Endothelial cell of hepatic sinusoid (primary cell): ENCODE measurements around the gene SV2B.

Source experiments
- in situ Hi-C: cut with HindIII; loops from 2 replicates; pipeline ENCODE4 v1.10.0; 2017; ENCODE audit warnings: low sequenced_read_pairs

SV2B gene

DNA sequence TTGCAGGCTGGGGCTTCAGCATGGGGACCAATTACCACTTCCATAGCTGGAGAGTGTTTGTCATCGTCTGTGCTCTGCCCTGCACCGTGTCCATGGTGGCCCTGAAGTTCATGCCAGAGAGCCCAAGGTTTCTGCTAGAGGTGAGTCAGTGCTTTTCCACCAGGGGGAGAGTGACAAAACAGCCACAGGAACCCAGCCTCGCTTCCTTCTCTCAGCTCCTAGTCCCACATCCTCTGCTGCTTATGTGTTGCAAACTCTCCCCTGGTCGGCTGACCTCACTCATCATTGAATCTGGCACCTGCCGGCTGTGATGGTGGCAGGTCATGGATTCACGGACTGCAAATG is 158.3 kb downstream of the SV2B start:
- in situ Hi-C loops, result loop anchor here (25.0 kb wide), 1 partner anchor 296 kb away; the partner anchor contains the start of gene RCCD1

DNA sequence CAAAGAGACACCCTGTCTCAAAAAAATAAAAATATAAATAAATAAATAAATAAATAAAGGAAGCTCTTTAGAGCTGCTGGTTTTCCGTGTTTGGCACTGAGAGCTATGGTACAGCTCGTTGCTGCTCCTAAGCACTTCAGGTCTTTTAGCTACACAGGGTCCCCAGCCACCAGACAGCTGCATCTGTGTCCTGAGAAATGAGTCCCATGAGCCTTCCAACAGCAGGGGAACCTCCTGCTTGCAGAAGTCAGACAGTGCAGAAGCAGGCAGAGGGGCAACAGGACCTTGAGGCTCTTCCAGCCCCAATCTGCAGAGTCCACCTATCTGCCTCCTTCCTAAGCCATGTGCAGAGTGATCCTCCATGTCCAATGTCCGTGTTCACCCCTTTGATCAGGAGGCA is 159.0 kb downstream of the SV2B start:
- in situ Hi-C loops, result loop anchor here (25.0 kb wide), 1 partner anchor 297 kb away; the partner anchor contains the start of gene RCCD1

DNA sequence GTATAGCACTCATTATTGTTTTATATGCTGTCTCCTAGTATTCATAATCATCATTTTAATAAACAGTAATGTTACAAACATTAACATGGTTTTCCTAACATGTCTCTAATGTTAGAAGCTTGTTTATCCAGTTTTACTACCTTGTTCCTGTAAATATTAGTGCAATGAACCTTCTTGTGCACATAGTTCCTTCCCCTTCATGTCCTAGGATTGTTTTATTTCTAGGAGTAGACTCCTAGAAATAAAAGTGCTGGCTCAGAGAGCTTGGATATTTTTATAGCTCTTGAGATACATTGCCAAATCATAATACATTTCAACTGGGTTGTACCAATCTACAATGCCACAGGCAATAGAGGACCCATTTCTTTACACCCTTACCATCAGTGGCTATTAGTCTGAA is 161.3 kb downstream of the SV2B start:
- in situ Hi-C loops, result loop anchor here (10.0 to 25.0 kb wide), 2 partner anchors 207 to 299 kb away; partner anchors contain the start of gene RCCD1

DNA sequence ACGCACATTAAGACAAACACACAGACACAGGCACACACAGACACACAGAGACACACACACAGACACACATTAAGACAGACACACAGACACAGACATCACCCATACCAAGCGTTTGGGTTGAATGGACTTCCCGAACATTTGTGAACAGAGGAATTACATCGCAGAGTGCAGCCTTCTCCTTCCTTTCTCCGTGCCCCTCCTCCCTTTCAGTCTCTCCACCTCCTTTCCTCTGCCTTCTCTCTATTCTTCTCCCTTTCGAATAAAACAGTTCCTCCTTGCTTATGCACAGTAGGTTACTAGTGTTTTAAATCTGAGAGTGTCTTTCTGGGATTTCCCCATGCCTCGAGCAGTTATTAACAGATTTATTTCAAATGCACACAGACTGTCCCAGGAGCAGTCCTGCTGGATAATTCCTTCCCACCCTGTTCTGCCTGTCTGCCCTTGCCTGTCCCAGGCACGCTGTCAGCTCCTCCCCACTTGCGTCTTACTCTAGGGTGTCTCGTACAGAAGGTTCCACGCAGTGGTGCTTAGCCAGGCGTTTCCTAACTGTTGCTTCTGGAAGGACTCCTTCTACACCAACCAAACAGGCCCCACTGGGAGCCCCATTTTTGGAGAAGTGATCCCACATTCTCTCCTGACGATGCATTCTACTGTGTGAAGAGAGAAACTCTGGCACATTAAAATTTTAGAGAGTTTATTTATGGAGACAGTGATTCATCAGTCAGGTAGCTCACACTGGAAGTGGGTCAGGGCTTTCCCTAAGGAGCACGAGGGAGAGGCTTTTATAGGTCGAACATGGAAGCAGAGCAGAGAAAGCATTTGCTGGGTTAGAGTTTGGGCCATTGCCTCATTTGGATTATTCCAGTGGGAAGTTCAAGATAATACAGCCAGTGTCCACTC is 163.8 kb downstream of the SV2B start:
- in situ Hi-C loops, result loop anchor here (10.0 to 25.0 kb wide), 2 partner anchors 209 to 302 kb away; partner anchors contain the start of gene RCCD1

DNA sequence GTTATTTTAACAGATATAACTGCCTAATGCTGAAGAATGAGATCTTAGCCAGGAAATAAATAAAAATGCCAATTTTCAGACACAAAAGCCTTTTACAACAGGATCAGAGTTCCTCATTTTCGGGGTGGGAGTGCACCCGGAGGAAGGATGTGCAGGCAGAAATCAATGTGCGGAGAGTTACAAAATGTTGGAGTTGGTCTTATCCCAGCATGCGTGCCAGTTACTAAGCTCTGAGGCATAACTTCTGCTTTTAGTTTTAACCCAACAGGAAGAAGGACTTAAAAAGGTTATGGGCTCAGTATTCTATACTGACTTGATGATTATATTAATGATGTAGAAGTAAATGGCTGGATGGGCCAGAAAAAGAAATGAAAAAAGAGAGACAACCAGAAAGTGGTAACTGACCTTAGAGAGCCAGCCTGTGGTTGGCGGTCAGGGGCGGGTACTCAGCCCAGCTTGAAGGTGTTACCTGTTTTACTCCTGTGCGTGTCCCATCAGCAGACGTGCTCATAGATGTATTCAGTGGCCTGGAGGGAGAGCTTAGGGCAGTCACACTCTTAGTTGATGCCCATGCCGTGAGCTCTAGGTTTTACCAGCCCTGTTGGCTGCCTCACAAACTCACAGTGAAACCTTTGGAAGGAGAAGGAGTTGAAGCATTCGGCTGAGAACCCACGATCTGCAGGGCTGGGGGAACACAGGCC is 164.7 kb downstream of the SV2B start:
- in situ Hi-C loops, result loop anchor here (10.0 to 25.0 kb wide), 2 partner anchors 210 to 302 kb away; partner anchors contain the start of gene RCCD1

DNA sequence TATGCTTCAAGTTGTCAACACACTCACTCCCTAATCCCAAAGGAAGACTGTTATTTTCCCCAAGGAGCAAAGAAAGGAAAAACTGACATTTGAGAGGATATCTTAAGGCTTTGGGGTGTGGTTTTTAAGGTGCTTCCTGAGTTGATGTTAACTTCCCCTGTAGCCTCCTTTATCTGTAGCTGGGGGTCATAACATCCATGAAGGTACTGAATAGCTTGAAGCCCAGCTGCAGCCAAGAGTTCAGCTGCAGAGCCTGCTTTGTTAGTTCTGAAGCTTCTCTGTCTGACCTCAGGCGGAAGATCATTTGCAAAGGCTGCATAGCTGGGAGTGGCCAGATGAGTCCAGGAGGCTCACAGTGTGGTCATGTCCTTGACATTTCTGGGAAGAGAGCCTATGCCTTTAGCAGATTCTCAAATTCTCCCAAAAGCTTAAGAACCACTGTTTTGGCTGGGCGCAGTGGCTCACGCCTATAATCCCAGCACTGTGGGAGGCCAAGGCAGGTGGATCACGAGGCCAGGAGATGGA is 165.4 kb downstream of the SV2B start:
- in situ Hi-C loops, result loop anchor here (10.0 to 25.0 kb wide), 2 partner anchors 211 to 303 kb away; partner anchors contain the start of gene RCCD1

DNA sequence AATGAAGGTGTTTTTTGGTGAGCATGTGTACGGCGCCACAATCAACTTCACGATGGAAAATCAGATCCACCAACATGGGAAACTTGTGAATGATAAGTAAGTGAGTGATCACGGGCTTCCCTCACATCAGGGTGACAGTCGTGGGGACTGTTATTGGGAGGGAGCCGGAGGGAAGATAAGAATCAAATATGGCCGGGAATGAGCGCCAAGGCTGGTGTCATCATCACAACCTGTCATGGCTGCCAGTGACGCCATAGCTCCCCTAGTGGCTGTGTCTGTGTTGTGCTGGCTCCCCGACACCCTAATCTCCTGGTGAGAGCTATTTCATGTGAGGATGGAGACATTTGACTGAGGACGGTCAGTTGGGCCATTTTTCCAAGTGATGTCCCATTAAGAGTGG is 168.5 kb downstream of the SV2B start:
- in situ Hi-C loops, result loop anchor here (10.0 to 25.0 kb wide), 2 partner anchors 214 to 306 kb away; partner anchors contain the start of gene RCCD1

DNA sequence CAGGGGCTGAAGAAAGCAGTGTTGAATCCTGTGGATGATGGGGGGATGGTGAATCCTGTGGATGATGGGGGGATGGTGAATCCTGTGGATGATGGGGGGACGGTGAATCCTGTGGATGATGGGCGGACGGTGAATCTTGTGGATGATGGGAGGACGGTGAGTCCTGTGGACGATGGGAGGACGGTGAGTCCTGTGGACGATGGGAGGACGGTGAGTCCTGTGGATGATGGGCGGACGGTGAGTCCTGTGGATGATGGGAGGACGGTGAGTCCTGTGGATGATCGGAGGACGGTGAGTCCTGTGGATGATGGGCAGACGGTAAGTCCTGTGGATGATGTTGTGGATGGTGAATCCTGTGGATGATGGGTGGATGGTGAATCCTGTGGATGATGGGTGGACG is 170.7 kb downstream of the SV2B start:
- in situ Hi-C loops, result loop anchor here (25.0 kb wide), 1 partner anchor 308 kb away; the partner anchor contains the start of gene RCCD1

DNA sequence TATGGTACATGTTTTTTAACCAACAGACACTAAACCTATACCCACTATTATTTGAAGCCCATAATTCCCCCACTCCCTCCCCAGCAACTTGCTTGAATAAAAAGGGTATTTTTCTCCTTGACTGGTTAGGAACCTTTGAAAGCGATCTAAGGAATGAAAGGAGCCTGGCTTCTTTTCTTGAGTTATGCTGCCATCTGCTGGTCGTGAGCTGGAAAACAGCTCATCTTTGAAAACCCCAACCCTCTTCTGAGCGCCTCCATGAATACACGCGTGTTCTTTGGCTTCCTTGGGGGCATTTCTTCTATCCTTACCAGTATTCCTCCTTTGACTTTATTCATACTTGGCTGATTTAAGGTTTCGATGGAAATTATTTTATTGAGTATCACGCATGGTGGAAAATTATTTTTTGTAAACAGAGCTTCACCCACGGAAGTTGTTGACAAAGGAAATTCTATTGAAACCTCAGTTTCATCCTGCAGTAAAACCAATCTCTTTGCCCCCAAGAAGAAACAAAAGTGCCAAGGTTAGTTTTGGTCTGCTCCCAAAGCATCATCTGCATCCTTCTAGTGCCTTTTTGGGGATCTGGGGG is 171.6 kb downstream of the SV2B start:
- in situ Hi-C loops, result loop anchor here (25.0 kb wide), 1 partner anchor 309 kb away; the partner anchor contains the start of gene RCCD1

DNA sequence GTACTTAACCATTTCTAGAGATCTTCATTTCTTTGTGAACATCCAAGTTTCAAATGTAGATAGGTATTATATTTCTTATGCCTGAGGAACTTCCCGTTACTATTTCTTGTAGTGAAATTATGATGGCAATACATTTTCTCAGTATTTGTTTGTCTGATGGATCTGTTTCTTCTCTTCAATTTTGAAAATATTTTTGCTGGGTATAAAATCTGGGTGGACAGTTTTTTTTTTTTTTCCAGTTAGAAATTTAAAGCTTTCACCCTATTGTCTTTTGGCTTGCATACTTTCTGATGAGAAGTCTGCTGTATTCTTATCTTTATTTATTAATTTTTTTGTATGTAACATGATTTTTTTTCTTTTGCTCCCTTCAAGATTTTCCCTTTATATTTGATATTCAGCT is 175.8 kb downstream of the SV2B start:
- in situ Hi-C loops, result no loop called here

DNA sequence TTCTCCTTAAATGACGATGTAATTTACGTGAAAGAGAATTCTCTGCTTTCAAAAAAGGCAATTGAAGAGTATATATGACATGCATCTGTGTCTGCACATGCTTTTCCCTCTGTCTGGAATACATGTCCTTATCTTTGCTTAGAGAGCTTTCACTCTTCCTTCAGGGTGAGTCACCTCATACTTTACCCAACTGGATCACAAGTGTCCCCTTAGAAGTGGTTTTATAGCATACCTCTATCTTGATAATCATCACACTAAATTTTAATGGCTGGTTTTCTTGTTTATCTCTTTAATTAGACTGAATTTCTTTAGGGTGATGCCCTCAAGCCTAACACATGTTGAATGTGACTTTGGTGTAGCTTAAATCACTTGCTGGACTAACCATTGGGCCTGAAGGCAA is 178.9 kb downstream of the SV2B start:
- in situ Hi-C loops, result no loop called here

DNA sequence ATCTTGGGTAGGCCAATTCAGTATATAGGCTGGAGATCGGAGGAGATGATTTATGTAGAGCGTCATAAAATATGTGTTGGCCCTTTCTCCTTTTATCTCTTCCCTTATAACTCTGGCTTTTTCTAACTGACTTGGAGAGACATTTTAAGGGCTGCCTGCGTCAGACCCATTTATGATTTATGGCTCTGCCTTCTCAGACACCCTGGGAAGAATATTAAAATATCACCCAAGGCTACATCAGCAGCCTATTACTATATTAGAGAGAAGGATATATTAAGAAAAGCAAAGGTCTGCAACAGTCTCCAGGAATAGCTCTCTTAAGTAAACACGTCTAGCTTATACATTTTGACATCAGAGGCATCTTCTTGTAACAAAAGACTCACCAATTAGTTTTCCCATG is 179.4 kb downstream of the SV2B start:
- in situ Hi-C loops, result no loop called here

DNA sequence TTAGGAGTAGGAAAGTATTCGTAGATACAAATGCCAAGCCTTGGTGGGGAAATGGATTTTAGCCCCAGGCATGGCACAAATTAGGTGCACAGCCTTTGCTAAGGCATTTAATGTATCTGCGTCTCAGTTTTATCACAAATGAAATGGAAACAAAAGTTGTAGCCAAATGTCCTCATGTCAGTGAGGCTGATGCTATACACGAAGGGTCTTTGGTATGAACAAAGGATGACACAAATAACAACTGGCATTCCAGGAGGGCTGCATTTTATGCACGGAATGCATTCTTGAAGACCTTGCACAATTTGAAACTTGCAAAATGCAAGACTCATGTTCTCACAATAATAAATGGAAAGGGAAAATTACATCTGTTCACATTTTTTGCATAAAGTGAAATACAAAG is 181.9 kb downstream of the SV2B start:
- in situ Hi-C loops, result no loop called here

DNA sequence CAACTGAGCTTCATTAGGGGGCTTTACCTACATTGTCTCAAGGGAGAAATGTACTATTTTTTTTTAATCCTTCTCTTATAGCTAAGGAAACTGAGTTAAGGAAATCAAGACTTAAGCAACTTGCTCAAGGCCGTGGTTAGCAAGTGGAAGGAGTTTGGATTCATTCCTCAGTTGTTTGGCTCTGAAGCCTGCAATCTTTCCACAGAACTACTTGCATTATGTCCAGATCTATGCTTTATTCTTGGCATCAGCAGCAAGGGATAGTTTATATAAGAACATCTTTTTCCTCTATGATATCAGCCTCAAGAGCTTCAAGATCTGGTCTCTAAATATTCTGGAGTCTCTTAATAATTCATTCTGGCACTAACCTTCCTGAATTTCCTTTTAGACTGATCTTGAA is 182.4 kb downstream of the SV2B start:
- in situ Hi-C loops, result no loop called here

DNA sequence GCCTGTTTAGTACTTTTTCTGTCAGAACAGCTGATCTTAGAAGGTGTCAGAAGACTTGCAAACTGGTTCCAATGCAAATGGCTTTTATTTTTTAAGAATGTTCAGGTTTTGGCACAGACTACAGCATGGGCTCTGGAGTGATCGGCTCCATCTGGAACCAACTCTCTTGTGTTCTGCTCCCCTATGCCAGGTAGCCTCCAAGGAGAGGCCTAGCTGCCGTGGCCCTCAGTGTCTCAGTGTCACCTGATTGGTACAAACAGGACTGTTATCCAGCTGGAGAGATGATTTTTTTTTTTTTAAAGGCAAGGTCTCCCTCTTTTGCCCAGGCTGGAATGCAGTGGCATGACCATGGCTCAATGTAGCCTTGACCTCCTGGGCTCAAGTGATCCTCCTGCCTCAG is 183.1 kb downstream of the SV2B start:
- in situ Hi-C loops, result no loop called here

DNA sequence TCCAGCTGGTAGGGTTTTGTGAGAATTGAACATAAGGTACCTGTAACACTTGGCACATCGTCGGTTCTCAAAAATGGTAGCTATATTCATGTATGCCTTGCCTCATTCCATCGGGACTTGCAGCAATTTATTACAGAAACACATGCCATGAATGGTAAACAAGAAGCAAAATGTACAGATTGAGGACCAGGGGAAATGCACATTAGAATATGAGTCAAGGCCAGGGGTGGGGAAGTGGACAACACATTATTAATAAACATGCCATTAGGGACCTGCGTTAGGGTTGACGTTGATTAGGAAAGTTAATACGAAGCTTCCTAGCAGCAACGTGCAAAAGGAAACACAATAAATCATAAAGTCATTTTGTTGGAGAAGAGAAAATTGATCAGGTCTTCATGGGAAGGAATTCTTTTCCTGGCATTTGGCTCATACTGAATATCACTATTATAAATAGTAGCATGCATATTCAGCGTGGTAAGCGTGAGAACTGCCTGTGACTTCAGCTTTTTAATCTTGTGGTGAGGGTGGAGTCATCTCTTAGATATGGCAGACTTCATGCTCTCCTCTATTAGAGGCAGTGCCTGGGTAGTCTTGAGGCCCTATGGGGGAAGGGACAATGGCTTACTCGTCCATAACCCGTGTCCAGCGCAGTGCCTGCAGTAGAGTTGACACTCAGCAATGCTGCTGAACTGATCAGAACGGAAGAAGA is 184.9 kb downstream of the SV2B start:
- in situ Hi-C loops, result no loop called here

DNA sequence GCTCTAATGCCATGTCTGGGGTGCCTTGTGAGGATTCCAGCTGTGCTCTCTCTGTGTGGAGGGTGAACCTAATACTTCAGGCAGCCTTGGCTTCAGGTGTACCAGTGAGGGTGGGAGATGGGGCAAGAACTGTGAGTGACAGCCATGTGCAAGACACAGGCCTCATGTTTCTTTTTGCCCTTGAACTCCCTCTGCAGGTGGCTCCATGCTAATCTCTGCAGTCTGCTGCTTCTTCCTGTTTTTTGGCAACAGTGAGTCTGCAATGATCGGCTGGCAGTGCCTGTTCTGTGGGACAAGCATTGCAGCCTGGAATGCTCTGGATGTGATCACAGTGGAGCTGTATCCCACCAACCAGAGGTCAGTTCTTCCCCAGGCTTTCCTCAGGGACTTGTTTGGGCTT is 189.3 kb downstream of the SV2B start:
- in situ Hi-C loops, result no loop called here

DNA sequence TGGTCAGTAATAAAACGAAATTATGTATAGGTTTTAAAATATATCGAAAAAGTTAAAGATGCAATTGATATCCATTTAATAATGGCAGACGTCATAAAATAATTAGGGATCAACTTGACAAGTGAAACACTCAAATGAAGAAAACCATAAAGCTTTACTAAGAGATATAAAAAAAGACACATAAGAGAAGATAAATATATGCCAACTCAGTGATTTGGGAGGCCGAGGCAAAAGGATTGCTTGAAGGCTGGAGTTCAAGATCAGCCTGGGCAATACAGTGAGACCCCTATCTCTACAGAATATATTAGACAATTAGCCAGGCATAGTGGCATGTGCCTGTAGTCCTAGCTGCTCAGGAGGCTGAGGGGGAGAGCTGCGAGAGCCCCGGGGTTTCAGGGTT is 190.5 kb downstream of the SV2B start:
- in situ Hi-C loops, result no loop called here

DNA sequence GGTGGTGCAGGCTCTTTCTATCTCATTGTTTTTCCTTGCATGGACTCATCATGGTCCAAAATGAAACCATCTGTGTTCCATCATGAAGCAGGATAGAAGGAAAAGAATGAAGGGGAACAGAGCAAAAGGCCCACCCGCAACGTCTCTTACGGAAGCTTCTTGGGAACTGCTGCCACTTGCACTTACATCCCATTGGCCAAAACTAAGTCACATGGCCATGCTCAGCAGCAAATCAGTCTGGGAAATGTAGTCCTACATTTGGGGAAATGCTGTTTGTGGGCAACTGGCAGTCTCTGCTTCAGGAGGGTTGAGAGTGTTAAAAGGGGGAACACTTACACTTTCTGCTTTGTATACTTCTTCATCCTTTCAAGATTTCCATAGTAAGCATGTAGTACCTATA is 191.6 kb downstream of the SV2B start:
- in situ Hi-C loops, result no loop called here

DNA sequence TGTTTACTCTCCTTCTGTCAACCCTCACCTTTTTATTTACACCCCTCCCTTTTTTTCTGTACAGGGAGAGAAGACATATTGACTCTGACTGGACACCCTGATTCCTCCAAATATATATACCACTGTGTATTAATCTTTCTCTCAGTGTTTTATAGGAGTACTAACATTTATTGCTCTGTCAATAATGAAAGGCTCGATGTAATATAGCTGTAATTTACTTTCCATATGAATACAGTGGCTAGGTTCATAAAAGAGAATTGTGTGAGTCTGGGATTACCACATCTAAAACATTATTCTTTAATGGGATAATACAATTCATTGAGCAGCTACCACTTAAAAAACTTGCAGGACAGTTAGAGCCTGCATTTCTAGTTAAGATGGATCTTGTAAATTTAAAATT is 194.3 kb downstream of the SV2B start:
- in situ Hi-C loops, result no loop called here
